Right lobe of liver (tissue), 4 donors: ENCODE measurements around the gene MCTP2.

ENCODE experiments used
- CTCF ChIP-seq, 4 donors: fragments of 200-600 bp in 3 of 4; fragments of 450-650 bp in 1 of 4; IDR thresholded peaks; one replicate each; pipeline versions ENCODE4 v1.5.1 to v1.8.0; 2016 to 2022; ENCODE audit warnings: antibody characterized with exemption in 4 of 4, mild to moderate bottlenecking in 2 of 4
- POLR2A ChIP-seq: fragments of 450-650 bp; IDR thresholded peaks from one replicate; pipeline ENCODE4 v1.6.1; 2017; ENCODE audit warnings: antibody characterized with exemption, mild to moderate bottlenecking
- donor health status: DM: no; HTN: no; CAD: no.
- donor health status: DM: no; HTN: no; CAD: no.
- donor health status: DM: no; HTN: yes; CAD: no.

DNA sequence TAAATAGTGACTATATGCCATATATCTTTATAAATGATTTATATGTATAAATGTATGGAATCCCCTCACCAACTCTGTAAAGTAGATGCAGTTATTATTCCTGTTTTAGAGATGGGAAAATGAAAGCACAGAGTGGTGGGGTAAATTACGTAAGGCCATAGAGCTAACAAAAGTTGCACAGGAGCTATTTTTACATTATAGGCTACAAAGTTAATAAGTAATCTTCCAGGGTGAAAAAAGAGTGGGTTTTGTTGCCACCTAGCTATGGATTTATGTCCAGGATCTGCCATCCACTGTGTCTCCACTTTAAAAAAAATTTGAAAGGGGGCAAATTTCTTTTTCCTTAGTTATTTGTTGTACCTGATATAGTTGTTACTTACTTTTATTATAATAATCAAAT, 235.7 kb downstream of the MCTP2 start:
- TF ChIP-seq CTCF (IDR thresholded peaks at IDR 0.05) (peak in 1 of 4 donors; percentile 30), POLR2A (no peak)
